NK-92 (cell line): ENCODE measurements around the gene PRKN.
"Not testable (repeated sequence)": the region's sequence is repeated elsewhere in the genome, so short reads cannot be mapped to it uniquely, and the experiment has no call there.

Experiments
- DNase-seq: peaks from one replicate; lab custom pipeline; 2025; ENCODE audit not compliant: unreplicated experiment; lab: John Stamatoyannopoulos, UW

The PRKN gene

GRCh38 chr6:161349886-161350285 lies 1377.7 kb downstream of the PRKN start:
- DNase-seq = no peak

- DNase-seq = no peak
Measured at GRCh38 chr6:161348628-161348994, 1379.0 kb downstream of the PRKN start.

- DNase-seq = no peak
Measured at GRCh38 chr6:161347988-161348627, 1379.5 kb downstream of the PRKN start.

DNA sequence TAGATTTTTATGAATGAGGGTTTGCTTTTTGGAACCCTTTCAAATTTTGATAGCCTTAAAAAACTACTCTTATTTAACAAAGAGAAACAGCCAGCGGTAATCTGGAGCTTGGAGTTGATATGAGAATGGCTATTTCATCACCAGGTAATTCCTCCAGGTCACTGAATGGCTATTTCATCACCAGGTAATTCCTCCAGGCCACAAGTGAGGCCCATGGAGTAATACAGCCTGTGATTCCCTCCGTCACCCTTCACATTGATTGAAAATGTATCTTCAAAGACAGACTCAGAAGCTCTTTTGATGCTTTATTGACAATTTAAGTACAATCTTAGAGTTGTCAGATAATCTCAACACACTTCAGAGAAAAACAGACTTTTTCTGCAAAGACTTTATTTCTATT lies 1380.4 kb downstream of the PRKN start:
- DNase-seq = no peak

DNA sequence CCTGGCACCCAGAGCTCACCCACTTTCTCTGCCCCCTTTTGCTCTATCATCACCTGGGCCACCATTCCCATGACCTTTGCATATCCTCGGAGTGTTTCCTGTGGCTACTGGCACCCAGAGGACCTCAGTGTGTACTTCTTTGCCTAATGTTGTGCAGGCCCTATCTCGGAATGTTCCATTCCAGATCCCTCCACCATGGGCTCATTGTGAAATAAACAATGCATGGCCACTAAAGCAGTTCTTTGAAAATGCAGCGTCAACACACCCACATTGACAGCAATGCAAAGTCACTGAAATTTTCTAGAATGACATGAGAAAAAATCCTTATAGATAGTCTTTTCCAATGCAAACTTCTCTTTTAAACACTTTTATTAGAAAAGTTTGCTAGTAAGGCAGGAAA lies 1380.8 kb downstream of the PRKN start:
- no peak for DNase-seq

GRCh38 chr6:161344626-161345025 lies 1382.9 kb downstream of the PRKN start:
- DNase-seq = no peak

- no peak for DNase-seq
Measured at GRCh38 chr6:161342039-161342438, 1385.5 kb downstream of the PRKN start.

GRCh38 chr6:161341638-161342037 lies 1385.9 kb downstream of the PRKN start:
- no peak for DNase-seq

- no peak for DNase-seq
Measured at GRCh38 chr6:161338015-161338414, 1389.6 kb downstream of the PRKN start.

- DNase-seq = no peak
Measured at GRCh38 chr6:161336479-161336878, 1391.1 kb downstream of the PRKN start.

DNA sequence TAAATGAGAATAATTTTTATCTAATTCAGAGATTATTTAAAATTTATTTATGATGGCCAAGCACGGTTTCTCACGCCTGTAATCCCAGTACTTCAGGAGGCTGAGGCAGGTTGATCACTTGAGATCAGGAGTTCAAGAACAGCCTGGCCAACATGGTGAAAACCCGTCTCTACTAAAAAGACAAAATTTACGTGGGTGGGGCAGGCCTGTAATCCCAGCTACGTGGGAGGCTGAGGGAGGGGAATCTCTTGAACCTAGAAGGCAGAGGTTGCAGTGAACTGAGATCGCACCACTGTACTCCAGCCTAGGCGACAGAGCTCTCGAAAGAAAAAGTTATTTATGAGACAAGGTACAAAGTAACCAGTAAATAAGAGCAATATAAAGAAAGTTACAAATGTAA lies 1394.2 kb downstream of the PRKN start:
- DNase-seq = no peak

DNA sequence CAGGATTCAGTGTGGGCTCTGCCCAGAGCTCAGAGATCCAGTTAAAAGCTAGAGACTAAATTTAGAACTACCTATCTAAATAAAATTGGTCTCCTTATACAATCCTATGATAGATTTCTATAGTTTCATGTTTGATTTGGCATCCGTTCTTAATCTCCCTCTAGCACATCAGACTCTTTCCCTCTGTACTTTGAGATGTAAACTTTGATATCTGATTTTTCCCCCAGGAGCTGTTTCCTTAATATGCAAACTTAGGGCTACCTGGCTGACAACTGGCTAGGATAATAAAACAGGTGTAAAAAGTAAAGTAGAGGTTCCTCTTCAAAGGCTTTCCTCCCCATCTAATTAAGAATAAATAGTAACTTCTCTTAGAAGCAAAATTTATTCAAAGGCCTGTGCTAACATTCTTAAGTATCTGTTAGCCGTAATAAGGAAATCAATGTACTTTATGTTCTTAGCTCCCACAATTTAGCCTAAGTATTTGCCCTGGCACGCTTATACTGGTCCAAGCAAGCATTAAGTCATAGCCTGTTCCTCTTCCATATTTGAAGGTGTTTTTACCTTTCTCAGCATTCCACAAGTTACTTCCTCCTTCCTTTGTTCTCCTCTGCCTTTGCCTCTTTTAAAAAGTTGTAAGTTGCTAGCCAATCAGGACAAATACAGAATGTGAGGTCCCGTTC lies 1396.0 kb downstream of the PRKN start:
- DNase-seq = not testable (repeated sequence)

DNA sequence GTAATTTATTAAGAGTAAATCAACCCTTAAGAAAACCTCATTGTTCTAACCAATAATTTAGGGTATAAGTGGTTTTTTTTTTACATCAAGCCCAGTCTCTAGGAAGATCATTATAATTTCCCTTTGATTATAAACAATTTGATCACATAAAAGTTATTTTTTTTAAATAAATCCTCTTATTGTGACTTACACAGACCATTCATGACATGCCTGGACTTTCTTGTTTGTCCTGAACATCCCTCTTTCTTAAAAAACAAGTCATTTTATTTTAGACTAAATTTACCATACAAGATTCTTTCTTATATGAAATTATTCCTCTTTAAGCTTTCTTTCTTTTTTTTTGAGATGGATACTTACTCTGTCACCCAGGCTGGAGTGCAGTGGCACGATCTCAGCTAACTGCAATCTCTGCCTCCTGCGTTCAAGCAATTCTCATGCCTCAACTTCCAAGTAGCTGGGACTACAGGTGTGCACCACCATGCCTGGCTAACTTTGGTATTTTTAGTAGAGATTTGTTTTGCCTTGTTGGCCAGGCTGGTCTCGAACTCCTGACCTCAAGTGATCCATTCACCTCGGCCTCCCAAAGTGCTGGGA lies 1400.1 kb downstream of the PRKN start:
- DNase-seq = no peak

GRCh38 chr6:161319231-161319630 lies 1408.3 kb downstream of the PRKN start:
- DNase-seq = no peak

GRCh38 chr6:161318456-161318855 lies 1409.1 kb downstream of the PRKN start:
- no peak for DNase-seq

DNA sequence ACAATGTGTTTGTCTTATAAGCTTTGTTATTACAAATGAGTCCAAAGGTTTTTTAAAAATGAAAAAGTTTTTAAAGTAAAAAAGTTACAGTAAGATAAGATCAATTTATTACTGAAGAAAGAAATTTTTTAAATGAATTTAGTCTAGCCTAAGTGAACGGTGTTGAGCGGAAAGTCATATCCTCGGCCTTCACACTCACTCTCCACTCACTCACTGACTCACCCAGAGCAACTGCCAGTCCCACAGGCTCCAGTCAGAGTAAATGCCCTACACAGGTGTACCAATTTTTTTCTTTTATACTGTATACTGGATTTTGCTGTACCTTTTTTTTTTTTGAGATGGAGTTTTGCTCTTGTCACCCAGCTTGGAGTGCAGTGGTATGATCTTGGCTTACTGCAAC lies 1411.0 kb downstream of the PRKN start:
- DNase-seq = no peak

DNA sequence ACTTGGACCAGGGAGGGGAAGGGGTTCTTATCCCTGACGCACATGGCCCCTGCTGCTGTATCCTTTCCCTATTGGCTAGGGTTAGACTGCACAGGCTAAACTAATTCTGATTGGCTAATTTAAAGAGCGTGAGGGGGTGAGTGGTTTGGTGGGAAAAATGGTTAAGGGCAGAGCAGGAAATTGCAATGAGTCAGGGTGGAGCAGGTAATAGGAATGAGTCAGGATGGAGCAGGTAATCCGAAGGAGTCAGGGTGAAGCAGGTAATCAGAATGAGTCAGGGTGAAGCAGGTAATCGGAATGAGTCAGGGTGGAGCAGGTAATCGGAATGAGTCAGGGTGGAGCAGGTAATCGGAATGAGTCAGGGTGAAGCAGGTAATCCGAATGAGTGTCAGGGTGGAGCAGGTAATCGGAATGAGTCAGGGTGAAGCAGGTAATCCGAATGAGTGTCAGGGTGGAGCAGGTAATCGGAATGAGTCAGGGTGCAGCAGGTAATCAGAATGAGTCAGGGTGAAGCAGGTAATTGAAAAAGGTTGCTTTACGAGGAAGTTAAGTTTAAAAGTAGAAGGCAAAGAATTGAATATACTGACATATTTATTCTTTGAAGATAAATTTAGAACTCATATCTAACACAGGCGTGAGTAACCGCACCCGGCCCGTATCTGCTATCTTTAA lies 1412.2 kb downstream of the PRKN start:
- DNase-seq = not testable (repeated sequence)

DNA sequence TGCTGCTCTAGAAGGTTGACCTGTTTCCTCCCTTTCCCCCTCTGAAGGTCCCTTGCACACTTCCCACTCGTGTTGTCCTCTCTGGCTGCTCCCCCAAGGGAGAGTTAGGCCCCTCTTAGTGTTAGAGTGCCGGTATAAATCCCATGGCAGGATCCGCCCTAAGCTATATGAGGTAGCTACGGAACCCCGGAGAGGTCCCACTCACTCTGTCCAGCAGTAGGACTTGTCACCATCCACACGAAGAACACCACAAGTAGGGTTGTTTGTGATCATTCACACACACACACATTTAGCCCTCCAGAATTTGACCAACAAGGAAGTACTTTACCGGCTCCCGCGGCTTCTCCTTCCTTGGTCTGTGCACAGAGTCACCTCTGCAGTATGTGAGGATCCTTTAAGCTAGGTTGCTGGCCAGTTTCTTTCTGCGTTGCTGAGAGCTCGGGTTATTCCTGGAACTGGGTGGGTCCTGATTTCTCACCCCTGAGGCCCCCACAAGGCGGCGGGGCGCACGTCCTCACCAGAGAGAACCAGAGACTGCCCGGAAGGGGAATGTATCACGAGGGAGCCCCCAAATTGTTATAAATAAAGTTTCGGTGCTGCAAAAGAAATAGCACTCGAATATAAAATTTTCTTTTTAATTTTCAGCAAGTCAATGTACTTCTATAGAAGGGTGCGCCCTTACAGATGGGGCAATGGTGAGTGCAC lies 1412.9 kb downstream of the PRKN start:
- DNase-seq = not testable (repeated sequence)

- DNase-seq = no peak
Measured at GRCh38 chr6:161313940-161314509, 1413.5 kb downstream of the PRKN start.

DNA sequence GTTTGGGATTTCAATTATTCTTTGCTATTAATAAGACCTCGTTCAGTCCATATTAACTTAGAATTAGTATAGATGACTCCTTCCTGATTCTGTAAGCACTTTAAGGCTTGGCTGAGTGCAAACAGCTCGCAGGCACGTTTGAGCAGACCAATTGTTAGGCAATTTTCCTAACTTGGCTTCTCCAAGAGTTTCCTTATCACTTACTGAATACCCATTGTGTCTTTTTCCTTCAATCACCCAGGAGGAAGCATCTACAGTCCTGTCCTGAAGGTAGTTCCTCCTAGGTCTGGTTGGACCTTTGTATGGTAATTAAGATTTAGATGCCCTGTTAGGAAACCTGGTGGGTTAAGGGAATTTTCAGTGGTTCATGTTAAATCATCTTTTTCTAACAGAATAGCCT lies 1414.1 kb downstream of the PRKN start:
- DNase-seq = not testable (repeated sequence)

GRCh38 chr6:161309774-161310173 lies 1417.8 kb downstream of the PRKN start:
- not testable (repeated sequence) for DNase-seq
